GM12872 (cell line): Measurements from ENCODE around the gene HSPA4L.

Experiments used
- TF ChIP-seq, protein P1 (sequence below): IDR thresholded peaks from 3 replicates; pipeline ENCODE4 v1.5.1; 2011; ENCODE audit warnings: low read depth, mild to moderate bottlenecking, low read length, moderate library complexity; ENCODE audit not compliant: insufficient read depth

HSPA4L gene

DNA sequence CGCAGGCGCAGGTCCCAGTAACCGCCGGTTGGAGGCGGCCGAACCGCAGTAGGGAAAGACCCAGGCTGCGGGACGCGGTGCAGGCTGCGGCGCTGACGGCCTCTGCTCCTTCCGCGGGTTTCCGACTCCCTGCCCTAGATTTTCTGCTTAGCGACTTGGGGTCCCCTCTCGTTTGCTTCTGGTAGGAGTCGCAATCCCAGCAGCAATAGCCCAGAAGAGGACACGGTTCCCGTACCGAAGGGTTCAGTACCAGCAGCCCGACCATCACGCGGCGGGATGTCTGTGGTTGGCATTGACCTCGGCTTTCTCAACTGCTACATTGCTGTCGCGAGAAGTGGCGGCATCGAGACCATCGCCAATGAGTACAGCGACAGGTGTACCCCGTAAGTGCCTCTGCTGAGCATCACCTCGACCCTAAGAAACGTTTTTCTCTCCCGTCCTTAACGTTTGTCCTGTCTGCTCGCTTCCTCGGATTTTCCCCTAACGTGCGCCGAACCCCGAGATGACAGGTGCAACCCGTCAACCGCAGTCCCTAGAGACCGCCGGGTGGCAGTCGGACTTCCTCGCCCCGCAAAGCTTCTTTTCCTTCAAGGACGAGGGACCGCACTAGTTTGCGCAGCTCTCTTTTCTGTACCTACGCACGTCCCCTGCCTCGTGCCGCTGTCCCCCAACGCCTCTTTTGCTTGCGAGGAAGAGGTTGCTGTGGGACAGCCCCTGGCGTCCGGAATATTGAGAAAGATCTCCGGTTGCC lies at the start of gene HSPA4L:
Gene HSPA4L (plus strand): TSS at position 48 of the 751 bp plus-strand sequence. CDS start 229 bp downstream, at position 277.
- TF ChIP-seq, protein P1, sequence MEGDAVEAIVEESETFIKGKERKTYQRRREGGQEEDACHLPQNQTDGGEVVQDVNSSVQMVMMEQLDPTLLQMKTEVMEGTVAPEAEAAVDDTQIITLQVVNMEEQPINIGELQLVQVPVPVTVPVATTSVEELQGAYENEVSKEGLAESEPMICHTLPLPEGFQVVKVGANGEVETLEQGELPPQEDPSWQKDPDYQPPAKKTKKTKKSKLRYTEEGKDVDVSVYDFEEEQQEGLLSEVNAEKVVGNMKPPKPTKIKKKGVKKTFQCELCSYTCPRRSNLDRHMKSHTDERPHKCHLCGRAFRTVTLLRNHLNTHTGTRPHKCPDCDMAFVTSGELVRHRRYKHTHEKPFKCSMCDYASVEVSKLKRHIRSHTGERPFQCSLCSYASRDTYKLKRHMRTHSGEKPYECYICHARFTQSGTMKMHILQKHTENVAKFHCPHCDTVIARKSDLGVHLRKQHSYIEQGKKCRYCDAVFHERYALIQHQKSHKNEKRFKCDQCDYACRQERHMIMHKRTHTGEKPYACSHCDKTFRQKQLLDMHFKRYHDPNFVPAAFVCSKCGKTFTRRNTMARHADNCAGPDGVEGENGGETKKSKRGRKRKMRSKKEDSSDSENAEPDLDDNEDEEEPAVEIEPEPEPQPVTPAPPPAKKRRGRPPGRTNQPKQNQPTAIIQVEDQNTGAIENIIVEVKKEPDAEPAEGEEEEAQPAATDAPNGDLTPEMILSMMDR = peak; percentile 9; the same call in 1 of the 3 replicates

GRCh38 chr4:127732623-127733328 lies 49.3 kb upstream of the HSPA4L start:
- TF ChIP-seq, protein P1 = peak; percentile 43; the same call in 2 of the 3 replicates

- TF ChIP-seq, protein P1 = no peak
These were observed 47.1 kb upstream of the HSPA4L start for GRCh38 chr4:127734976-127735375.

DNA sequence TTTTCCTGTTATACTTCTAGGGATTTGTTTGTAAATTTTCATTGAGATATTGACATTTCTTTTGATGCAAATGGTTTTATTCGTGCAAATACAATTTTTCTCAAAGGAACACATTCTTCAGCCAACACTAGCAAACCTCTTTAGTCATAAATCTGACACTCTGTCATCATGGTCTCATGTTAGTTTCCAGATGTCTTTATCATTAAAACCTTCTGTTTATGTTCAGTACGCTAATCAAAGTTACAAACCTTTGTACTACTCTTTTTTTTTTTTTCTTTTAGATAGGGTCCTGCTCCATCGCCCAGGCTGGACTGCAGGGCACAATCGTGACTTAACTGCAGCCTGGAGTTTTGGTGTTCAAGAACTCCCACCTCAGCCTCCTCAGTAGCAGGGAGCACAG lies 44.8 kb upstream of the HSPA4L start:
- TF ChIP-seq, protein P1 = no peak

GRCh38 chr4:127741247-127741646 lies 40.9 kb upstream of the HSPA4L start:
- TF ChIP-seq, protein P1 = no peak

GRCh38 chr4:127747883-127748282 lies 34.2 kb upstream of the HSPA4L start:
- TF ChIP-seq, protein P1 = no peak

- TF ChIP-seq, protein P1 = no peak
These were observed 33.2 kb upstream of the HSPA4L start for GRCh38 chr4:127748957-127749356.
